ENCODE measurements around the gene MICU1. TPM values are rescaled to one million over a fixed set of nuclear protein-coding genes. Genes with fewer than 3 reads are reported as not detected.
"Not testable (repeated sequence)": the region's sequence is repeated elsewhere in the genome, so short reads cannot be mapped to it uniquely, and the experiment has no call there.

Gene MICU1
- polyA plus RNA-seq, 1 donor (not counting 4 experiments of a cell fraction or from before 2014, with no cell fraction given), result 19.4 TPM

GRCh38 chr10:72472306-72472705 is 153.6 kb downstream of the MICU1 start:
- no peak overlapping the region for H3K4me2 ChIP-seq (ENCODE audit: control insufficient read depth, extremely low read depth, insufficient read depth, low read depth, low read length)
- no peaks in the 10 kb centered on the region for H3K79me2 ChIP-seq (ENCODE audit: control insufficient read depth, insufficient read depth, low read length)
- H3K9me3 ChIP-seq (ENCODE audit: control insufficient read depth, low read depth, low read length), result no peaks in the 10 kb centered on the region
- H4K20me1 ChIP-seq (ENCODE audit: control insufficient read depth, extremely low read depth, insufficient read depth, low read length), result no peaks in the 10 kb centered on the region
- no peaks in the 10 kb centered on the region for H3K4me1 ChIP-seq (ENCODE audit: control insufficient read depth, extremely low read depth, insufficient read depth, low read length)
- TF ChIP-seq EZH2 (IDR thresholded peaks at IDR 0.05; ENCODE audit: low read length), result no peak
- TF ChIP-seq CTCF (optimal IDR thresholded peaks at IDR 0.05 in 1 of 3, IDR thresholded peaks at IDR 0.05 in 1 of 3, conservative IDR thresholded peaks at IDR 0.05 in 1 of 3; ENCODE audit: extremely low read depth in 1 of 3, insufficient read depth in 2 of 3, low read length in 3 of 3), result no peak
- H2AFZ ChIP-seq (ENCODE audit: control insufficient read depth, low read length), result no peak overlapping the region
- dilution Hi-C loops (cut with MboI; ENCODE audit: extremely low pct_ligation_motif_present, low sequenced_read_pairs), result no loop called here
- H3K9ac ChIP-seq (ENCODE audit: control insufficient read depth, extremely low read depth, insufficient read depth, low read length), result no peak overlapping the region
- H3K27ac ChIP-seq (ENCODE audit: control insufficient read depth, insufficient read depth, low read length), result no peak overlapping the region
- DNase-seq (ENCODE audit: low read depth, low spot score), result no peak
- no peaks in the 10 kb centered on the region for H3K27me3 ChIP-seq (ENCODE audit: control insufficient read depth, extremely low read depth, insufficient read depth, low read length)
- no peaks in the 10 kb centered on the region for H3K9me1 ChIP-seq (ENCODE audit: control insufficient read depth, extremely low read depth, insufficient read depth, low read length)
- no peak for FAIRE-seq
- H3K4me3 ChIP-seq (ENCODE audit: control insufficient read depth in 2 of 3, extremely low read depth in 1 of 3, insufficient read depth in 2 of 3, low read depth in 1 of 3, low read length in 3 of 3), result no peak overlapping the region
- peaks cover 4 to 6% of the 10 kb centered on the region in 2 experiments for H3K36me3 ChIP-seq (ENCODE audit: control insufficient read depth in 2 of 2, extremely low read depth in 1 of 2, insufficient read depth in 2 of 2, low read length in 2 of 2)

GRCh38 chr10:72470666-72471065 is 155.2 kb downstream of the MICU1 start:
- no peaks in the 10 kb centered on the region for H3K79me2 ChIP-seq (ENCODE audit: control insufficient read depth, insufficient read depth, low read length)
- no peak overlapping the region for H3K4me3 ChIP-seq (ENCODE audit: control insufficient read depth in 2 of 3, extremely low read depth in 1 of 3, insufficient read depth in 2 of 3, low read depth in 1 of 3, low read length in 3 of 3)
- H4K20me1 ChIP-seq (ENCODE audit: control insufficient read depth, extremely low read depth, insufficient read depth, low read length), result no peaks in the 10 kb centered on the region
- H3K27me3 ChIP-seq (ENCODE audit: control insufficient read depth, extremely low read depth, insufficient read depth, low read length), result no peaks in the 10 kb centered on the region
- DNase-seq (ENCODE audit: low read depth, low spot score), result no peak
- H3K9me3 ChIP-seq (ENCODE audit: control insufficient read depth, low read depth, low read length), result no peaks in the 10 kb centered on the region
- H2AFZ ChIP-seq (ENCODE audit: control insufficient read depth, low read length), result no peak overlapping the region
- H3K9me1 ChIP-seq (ENCODE audit: control insufficient read depth, extremely low read depth, insufficient read depth, low read length), result no peaks in the 10 kb centered on the region
- H3K9ac ChIP-seq (ENCODE audit: control insufficient read depth, extremely low read depth, insufficient read depth, low read length), result no peak overlapping the region
- no peak overlapping the region for H3K27ac ChIP-seq (ENCODE audit: control insufficient read depth, insufficient read depth, low read length)
- no peaks in the 10 kb centered on the region for H3K4me1 ChIP-seq (ENCODE audit: control insufficient read depth, extremely low read depth, insufficient read depth, low read length)
- dilution Hi-C loops (cut with MboI; ENCODE audit: extremely low pct_ligation_motif_present, low sequenced_read_pairs), result no loop called here
- TF ChIP-seq CTCF (optimal IDR thresholded peaks at IDR 0.05 in 1 of 3, IDR thresholded peaks at IDR 0.05 in 1 of 3, conservative IDR thresholded peaks at IDR 0.05 in 1 of 3; ENCODE audit: extremely low read depth in 1 of 3, insufficient read depth in 2 of 3, low read length in 3 of 3), result no peak
- TF ChIP-seq EZH2 (IDR thresholded peaks at IDR 0.05; ENCODE audit: low read length), result no peak
- FAIRE-seq, result no peak
- peaks cover 4 to 6% of the 10 kb centered on the region in 2 experiments for H3K36me3 ChIP-seq (ENCODE audit: control insufficient read depth in 2 of 2, extremely low read depth in 1 of 2, insufficient read depth in 2 of 2, low read length in 2 of 2)
- no peak overlapping the region for H3K4me2 ChIP-seq (ENCODE audit: control insufficient read depth, extremely low read depth, insufficient read depth, low read depth, low read length)

GRCh38 chr10:72467064-72467463 is 158.8 kb downstream of the MICU1 start:
- H3K9ac ChIP-seq (ENCODE audit: control insufficient read depth, extremely low read depth, insufficient read depth, low read length); H3K27me3 ChIP-seq (ENCODE audit: control insufficient read depth, extremely low read depth, insufficient read depth, low read length); H3K79me2 ChIP-seq (ENCODE audit: control insufficient read depth, insufficient read depth, low read length); H3K36me3 ChIP-seq (ENCODE audit: control insufficient read depth in 2 of 2, extremely low read depth in 1 of 2, insufficient read depth in 2 of 2, low read length in 2 of 2); H3K4me1 ChIP-seq (ENCODE audit: control insufficient read depth, extremely low read depth, insufficient read depth, low read length); H3K4me2 ChIP-seq (ENCODE audit: control insufficient read depth, extremely low read depth, insufficient read depth, low read depth, low read length); H3K4me3 ChIP-seq (ENCODE audit: control insufficient read depth in 2 of 3, extremely low read depth in 1 of 3, insufficient read depth in 2 of 3, low read depth in 1 of 3, low read length in 3 of 3); dilution Hi-C loops (cut with MboI; ENCODE audit: extremely low pct_ligation_motif_present, low sequenced_read_pairs); FAIRE-seq; H3K9me1 ChIP-seq (ENCODE audit: control insufficient read depth, extremely low read depth, insufficient read depth, low read length); H3K9me3 ChIP-seq (ENCODE audit: control insufficient read depth, low read depth, low read length); H4K20me1 ChIP-seq (ENCODE audit: control insufficient read depth, extremely low read depth, insufficient read depth, low read length); DNase-seq (ENCODE audit: low read depth, low spot score); H3K27ac ChIP-seq (ENCODE audit: control insufficient read depth, insufficient read depth, low read length); H2AFZ ChIP-seq (ENCODE audit: control insufficient read depth, low read length): not testable (repeated sequence)

Measured in keratinocyte (primary cell).